GM21381 (cell line): Measurements from ENCODE around the gene SPINT4.
"Not testable (repeated sequence)": the region's sequence is repeated elsewhere in the genome, so short reads cannot be mapped to it uniquely, and the experiment has no call there.

Source experiments
- ATAC-seq: cut with Tn5 transposase; IDR thresholded peaks from one replicate; pipeline ENCODE4 v1.9.1; 2021; ENCODE audit warnings: mild to moderate bottlenecking, moderate library complexity; ENCODE audit not compliant: unreplicated experiment

The SPINT4 gene

GRCh38 chr20:45764618-45765282 is 42.6 kb downstream of the SPINT4 start:
- ATAC-seq = not testable (repeated sequence)

- no peak for ATAC-seq
Observed at GRCh38 chr20:45765307-45765875, 43.2 kb downstream of the SPINT4 start.

GRCh38 chr20:45765980-45766379 is 43.8 kb downstream of the SPINT4 start:
- no peak for ATAC-seq

GRCh38 chr20:45768479-45768878 is 46.3 kb downstream of the SPINT4 start:
- ATAC-seq = no peak

- no peak for ATAC-seq
Observed at GRCh38 chr20:45771182-45771759, 49.1 kb downstream of the SPINT4 start.

GRCh38 chr20:45772693-45773092 is 50.5 kb downstream of the SPINT4 start:
- no peak for ATAC-seq

GRCh38 chr20:45774945-45775344 is 52.8 kb downstream of the SPINT4 start:
- ATAC-seq = no peak

GRCh38 chr20:45775411-45775810 is 53.3 kb downstream of the SPINT4 start:
- no peak for ATAC-seq
